HG02678 (cell line): Measurements from ENCODE around the gene ZFPM1.

Experiments used
- ATAC-seq: cut with Tn5 transposase; IDR thresholded peaks from one replicate; pipeline ENCODE4 v1.9.1; 2021; ENCODE audit warnings: mild to moderate bottlenecking, moderate library complexity; ENCODE audit not compliant: unreplicated experiment

Gene ZFPM1

DNA sequence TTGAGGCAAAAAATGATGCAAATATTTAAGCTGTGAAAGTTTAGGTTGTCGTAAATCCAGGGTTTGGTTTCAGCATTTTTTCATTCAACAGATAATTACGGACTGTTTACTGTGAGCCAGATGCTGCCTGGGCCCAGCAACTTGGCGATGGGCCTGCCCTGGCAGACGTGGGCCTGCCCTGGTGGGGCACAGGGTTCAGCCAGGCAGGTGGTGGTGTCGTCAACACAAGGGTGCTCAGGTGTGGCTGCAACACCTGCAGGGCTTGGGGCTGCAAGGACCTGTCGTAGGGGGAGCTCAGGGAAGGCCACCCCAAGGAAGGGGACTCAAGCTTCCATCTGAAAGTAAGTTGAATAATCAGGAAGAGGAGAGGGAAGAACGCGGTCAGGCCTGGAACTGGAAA lies 132.2 kb downstream of the ZFPM1 start:
- no peak for ATAC-seq

DNA sequence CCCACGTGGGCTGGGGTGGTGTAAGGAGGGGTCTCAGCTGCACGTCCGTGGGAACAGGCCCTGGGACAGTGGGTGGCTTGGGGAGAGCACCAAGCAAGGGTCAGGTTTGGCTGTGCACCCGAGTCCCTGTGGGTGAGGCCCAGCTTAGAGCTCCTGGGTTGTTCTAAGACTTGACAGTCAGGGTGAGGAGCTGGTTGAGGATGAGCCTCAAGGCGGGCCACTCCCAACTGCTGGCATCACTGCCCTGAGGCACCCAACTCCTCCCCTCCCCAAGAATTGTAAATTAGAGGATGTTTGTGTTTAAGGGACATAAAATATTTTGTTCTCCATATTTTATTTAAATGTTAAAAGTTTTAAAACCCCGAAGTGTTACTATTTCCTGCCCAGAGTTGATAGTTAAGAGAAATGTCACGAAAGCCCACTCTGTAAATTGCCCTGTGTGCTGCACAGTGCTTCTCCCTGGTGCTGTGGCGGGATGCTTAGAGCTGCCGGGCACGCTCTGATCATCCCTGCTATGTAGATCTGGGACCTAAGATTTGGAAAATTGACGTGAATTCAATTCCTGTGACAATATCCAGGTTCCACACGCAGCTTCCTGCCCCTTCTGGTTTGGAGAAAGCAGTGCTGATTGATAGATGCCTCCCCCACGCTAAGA lies 133.0 kb downstream of the ZFPM1 start:
- ATAC-seq, result no peak
